GM18909 (cell line): ENCODE results near the gene AKR7A3.
"Not testable (repeated sequence)": the region's sequence is repeated elsewhere in the genome, so short reads cannot be mapped to it uniquely, and the experiment has no call there.

Experiments used
- ATAC-seq: cut with Tn5 transposase; IDR thresholded peaks from one replicate; pipeline ENCODE4 v1.9.1; 2021; ENCODE audit warnings: mild to moderate bottlenecking; ENCODE audit not compliant: unreplicated experiment, poor library complexity

The AKR7A3 gene

DNA sequence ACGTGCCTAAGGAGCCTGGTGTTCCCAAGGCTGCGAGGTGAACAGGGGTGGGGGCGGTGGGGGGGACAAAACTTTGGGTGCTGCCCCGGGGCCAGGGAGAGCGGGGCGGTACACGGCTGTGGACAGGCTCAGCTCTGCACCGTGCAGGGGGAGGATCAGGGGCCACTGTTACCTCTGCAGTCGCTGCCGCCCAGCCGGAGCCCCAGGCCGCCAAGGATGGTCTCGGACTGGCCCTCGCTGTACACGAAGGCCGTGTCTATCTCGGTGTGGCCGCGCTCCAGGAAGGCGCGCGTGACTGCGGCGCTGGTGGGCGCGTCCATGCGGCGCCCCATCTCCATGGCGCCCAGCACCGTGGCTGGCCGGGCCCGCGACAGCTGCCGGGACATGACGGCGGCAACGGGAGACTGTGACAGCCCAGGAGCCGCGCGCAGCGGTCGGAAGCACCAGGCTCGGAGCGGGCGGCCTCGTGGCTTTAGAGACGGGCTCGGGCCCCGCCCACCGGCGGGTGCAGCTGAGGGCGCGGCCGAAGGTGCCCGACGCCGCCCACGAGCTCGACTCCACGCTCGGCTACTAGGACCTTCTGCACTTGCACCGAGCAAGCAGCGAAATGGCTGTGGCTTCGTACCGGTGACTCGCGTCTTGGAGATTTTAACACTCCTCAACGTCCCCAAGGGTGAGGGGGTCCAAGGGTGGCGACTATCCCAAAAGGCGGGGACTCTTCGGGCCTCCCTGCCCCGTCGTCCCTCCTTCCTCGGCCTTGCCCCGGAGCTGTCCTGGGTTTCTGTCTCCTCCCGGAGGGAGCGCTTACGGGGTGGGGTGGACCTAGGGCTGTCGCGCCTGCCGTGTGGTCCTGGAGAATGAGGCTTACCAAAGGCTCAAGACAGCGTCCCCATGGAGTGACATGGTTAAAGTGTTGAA is at the start of gene AKR7A3:
TSS of gene AKR7A3 (minus strand) at position 447 of the 918 bp plus-strand sequence. CDS start at position 386, 61 bp downstream.
- ATAC-seq: not testable (repeated sequence)

DNA sequence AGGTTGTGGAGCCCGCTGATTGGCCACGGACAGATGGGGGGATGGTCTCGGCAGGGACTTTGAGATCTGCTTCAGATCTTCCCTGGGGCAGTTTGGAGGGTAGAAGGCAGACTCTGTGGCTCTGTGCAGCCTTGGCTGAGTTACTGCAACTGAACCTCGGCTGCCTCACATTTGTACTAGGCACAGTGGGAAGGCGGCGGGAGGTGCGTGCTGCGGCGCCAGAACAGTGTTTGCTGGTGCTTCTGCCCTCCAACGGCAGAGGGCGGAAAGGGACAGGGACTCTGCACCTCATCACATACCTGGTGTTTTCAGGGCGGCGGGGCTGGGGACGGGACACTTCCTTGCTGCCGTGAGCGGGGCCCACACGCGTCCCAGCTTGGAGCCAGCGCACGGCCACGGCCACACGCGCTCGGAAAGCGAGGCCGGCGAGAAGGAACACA is 49.8 kb upstream of the AKR7A3 start:
- ATAC-seq: no peak

DNA sequence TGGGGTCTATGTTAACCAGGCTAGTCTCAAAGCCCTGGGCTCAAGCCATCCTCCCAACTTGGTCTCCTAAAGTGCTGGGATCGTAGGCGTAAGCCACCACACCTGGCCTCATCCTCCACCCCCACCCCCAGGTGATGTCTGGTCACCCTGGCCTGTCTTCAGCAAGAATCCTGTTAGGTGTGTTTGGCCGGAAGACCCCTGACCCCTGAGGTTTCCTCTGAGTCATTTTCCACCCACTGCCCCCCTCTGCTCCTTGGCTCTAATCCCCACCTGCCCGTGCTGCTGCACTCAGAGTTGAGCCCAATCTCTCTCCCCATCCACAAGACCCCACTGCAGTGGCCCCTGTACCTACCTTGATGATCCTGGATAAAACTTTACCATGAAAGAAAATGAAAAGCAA is 48.7 kb upstream of the AKR7A3 start:
- ATAC-seq: no peak

DNA sequence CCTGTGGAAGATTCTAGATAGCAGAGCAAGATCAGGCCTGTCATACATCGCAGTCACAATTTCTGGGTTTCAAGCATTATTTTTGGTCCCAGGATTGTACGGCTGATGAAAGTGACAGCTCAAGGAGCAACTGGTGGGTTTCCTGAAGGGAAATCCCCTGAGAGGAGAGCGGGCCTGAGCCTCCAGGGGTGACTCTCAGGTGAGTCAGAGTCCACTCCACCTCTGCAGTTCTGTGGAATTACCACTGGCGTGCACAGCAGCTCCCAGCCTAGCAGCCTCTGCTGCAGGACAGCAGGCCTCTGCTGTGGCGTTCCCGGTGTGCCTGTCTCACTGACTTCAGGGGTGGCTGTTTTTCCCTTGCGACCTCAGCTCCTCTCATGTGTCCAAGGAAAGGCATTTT is 48.0 kb upstream of the AKR7A3 start:
- no peak for ATAC-seq

DNA sequence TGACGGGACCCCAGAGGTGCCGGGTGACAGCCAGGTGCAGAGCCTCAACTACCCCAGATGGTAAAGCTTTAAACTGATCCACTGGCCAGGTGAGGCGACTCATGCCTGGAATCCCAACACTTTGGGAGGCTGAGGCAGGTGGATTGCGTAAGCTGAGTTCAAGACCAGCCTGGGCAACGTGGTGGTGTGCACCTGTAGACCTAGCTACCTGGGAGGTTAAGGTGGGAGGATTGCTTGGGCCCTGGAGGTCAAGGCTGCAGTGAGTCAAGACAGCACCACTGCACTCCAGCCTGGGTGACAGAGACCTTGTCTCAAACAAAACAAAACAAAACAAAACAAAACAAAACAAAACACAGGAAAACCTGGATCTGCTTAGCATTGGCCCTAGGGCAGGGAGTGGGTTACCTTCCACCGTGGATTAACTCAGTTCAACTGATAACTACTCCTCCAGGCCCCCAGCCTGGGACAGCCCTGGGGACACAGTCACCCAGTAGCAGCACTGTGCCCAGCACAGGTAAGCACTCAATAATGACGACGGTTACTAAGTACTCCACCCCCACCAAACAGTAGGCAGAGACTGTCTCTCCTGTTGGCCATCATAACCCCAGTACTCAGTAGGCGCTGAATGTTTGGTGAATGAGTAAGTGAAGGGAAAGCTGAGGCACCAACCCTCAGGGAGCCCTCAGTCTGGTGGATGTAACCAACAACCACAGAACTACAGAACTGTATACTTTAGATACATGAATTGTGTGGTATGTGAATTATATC is 45.2 kb upstream of the AKR7A3 start:
- ATAC-seq: no peak

DNA sequence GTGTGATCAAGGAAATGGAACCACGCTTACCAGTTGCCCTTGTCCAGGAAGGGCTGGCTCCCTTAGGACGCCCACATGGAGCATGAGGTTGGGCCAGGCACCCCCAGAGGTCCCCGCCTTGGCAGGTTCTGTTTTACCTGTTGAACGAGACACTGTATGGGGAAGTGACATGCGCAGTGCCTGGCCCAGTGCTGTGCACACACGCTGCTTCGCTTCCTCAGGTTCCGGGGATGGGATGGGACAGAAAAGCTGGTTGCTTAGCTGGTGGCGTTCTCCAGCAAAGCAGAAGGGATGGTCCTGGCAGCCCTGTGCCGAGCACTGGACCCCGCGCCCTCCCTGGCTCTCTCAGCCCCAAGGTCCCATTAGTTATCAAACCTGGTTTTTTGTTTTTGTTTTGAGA is 44.3 kb upstream of the AKR7A3 start:
- no peak for ATAC-seq

DNA sequence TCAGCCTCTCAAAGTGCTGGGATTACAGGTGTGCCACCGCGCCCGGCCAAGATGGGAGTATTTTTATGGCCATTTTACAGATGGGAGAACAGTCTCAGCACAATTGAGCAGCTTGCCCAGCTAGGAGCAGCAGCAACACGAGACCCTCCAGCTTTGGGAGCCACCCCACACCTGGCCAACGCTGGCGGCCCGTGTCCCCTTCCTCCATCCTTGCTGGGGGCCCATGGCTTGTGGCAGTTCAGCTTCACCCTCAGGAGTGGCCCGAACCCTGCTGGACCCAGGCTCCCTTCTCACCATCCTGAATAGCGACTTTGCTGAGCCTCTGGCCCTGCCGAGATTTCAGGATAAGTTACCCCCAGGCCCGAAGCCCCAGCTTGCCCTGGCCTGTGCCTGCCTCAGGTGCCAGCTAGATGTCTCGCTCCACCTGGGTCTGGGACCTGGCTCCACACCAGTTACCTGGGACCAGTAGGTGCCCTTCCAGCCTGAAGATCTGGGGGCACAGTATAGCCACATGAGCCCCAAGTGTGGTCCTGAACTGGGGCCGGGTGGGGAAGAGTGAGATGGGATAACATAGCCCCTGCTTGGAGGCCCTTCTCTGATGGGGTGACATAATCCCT is 42.8 kb upstream of the AKR7A3 start:
- no peak for ATAC-seq

DNA sequence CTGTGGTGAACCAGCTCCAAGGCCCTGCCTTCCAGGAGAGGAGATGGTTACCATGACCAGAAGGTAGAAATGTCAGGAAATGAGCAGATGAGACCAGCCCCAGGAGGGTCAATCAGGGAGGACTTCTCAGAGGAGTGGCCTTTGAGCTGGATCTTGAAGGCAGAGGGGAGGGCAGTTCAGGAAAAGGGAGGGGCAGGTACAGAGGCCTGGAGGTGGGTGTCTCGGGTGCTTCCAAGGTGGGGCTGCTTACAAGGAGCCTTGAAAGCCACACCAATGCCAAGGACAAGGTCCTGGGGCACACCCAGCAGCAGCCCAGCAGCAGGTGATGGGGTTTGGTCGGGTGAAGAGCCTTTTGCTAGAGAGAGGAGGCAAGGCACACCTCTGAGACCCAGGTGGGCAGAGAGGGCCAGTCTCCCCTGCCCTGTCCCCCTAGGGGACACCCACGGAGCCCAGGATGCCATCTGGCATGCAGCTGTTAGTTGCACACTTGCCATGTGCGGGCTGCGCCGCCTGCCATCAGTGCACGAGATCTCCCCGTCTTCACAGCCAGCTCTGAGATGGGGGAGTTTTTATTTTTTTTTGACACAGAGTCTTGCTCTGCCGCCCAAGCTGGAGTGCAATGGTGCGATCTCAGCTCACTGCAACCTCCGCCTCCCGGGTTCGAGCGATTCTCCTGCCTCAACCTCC is 42.0 kb upstream of the AKR7A3 start:
- no peak for ATAC-seq

DNA sequence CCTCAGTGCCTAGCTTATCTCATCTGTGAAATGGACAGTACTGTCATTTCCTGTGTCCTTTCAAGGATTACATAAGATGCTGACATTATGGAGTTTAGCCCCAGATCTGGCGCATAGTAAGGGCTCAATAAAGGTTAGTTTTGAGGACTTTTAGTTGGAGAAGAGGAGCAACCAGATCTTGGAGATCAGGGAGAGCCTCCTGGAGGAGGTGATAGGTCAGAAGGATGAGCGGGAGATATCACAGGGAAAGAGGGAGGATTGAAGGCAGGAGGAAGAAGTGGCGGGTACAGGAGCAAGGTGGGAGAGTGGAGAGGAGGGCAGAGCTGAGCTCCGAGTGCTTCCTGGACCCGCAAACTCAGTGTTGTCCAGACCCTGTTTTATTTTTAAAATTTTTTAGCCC is 41.0 kb upstream of the AKR7A3 start:
- ATAC-seq: no peak

DNA sequence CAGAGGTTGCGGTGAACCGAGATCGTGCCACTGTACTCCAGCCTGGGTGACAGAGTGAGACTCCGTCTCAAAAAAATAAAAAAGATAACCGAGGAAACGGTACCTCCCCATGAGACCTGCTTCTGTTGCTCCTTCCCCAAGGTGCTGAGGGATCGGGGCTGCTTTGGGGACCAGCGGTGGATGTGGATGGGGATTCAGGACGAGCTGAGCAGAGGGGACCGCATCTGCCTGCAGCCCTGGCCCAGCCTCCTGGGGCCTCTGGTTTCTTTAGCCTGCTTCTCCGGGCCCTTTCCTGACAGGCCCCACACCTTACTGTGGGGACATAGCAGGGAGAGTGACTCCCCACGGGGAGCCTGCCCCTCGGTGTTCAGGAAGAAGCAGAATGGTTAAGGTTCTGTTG is 40.6 kb upstream of the AKR7A3 start:
- ATAC-seq: no peak

DNA sequence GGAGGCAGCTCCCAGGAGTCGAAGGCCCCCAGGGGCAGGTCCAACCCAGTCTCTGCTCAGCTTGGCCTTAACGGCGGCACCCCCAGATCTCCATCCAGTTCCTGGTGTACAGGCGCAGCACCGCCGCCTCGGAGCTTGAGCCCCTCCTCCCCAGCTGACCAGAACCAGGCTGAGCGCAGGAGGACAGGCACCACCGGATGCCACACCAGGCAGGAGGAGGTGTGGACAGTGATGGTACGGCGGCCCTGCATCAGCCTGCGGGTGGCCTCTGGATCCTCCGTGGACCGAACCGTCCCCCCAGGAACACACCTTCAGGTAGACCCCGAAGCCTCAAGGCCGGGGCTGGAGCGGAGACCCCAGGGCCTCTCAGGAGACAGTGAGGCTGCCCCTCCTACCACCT is 39.9 kb upstream of the AKR7A3 start:
- no peak for ATAC-seq

DNA sequence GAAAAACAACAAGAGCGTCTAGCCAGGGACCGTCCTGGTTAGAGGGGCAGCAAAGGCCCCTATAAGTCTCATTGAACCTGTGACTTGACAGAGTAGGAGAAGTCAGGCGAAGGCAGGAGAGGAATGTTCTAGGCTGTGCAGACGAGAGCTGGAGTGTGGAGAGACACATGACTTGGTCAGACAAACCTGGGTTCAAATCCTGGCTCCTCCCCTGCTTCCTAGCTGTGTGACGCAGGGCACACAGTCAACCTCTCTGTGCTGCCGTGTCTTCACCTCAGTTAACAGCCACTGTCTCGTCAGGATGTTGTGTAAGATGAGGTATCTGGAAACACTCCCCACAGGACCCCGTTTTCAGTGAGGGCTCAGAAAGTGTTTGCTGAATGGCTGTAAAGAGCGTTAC is 39.2 kb upstream of the AKR7A3 start:
- no peak for ATAC-seq

DNA sequence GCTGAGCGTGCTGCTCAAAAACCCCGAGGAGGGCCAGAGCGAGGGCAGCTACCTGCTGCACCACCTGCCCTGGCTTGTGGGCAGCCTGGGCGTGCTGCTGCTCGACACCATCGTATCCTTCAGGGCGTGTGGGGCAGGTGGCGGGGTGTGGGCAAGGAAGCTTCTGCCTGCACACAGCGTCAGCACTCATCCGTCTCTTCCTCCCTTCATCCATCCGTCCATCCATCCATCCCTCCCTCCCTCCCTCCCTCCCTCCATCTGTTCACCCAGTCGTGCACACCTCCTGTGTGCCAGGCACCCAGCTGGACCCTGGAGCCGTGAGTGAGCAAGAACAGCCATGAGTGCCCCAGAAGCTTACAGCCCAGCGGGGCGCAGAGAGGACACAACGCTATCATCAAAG is 38.7 kb upstream of the AKR7A3 start:
- ATAC-seq: no peak

DNA sequence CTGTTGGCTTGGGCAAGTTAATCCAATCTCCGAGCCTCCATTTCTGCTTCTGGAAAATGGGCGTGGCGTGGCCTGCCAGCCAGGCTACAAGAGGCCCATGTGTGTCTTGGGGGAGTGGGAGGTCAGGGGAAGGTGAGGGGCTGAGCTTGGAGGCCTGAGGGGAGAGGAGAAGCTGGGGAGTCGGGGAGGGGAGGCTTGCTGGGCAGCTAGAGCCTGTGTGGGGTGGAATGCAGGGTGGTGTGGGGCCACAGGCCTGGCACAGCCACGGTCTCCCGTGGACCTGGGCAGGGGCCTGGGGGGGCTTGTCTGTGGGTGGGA is 38.1 kb upstream of the AKR7A3 start:
- ATAC-seq: no peak

DNA sequence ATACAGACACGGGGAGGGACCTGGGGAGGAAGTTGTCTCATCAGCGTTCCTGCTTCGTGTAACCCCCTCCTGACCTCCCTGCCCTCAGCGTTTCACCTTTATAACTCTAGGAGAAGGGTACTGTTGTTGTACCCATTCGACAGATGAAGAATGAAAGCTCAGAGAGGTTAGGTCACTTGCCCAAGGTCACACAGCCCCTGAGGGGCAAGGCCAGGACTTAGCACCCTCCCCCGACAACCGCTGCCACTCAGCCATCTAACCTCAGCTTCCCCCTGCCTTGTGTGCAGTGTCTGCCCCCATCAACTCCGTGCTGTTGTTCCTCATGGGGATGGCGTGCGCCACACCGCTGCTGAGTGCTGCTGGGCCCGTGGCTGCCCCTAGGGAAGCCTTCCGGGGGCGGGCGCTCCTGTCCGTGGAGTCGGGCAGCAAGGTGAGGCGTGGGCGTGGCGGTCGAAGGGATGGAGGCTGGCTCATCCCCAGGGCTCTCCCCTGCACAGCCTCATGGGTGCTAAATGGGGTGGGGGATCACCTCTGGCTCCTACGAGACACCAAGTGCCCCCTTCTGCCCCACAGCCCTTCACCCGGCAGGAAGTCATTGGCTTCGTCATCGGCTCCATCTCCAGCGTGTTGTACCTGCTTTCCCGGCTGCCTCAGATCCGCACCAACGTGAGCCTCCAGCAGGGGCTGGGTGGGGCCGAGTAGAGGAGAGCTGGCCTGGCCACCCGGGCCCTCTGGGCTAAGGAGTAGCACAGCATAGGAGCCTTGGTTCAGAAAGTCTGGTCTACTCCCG is 37.6 kb upstream of the AKR7A3 start:
- ATAC-seq: no peak

DNA sequence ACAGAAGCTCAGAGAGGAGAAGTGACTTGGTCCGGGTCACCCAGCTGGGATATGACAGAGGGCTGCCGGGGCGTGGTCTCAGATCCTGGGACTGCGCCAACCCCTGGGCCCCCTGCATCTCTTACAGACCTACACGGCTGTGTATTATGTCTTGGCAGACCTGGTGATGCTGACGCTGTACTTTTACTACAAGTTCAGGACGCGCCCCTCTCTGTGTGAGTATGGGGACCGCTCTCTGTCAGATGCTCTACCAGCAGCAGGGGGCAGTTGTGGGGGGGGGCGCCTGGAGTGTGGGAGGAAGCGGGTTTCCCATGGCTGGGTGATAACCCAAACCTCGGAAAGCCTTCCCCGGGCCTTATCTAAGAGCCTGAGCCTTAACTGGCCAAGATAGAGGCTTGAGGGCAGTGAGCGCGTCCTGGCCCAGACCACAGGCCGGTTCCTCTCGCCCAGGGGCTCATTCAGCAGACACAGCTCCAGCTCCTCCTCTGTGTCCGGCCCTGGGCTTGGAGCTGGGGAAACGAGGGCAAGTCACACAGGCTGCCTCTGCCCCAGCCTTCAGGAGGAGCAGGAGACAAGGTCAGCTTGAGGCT is 36.9 kb upstream of the AKR7A3 start:
- no peak for ATAC-seq

DNA sequence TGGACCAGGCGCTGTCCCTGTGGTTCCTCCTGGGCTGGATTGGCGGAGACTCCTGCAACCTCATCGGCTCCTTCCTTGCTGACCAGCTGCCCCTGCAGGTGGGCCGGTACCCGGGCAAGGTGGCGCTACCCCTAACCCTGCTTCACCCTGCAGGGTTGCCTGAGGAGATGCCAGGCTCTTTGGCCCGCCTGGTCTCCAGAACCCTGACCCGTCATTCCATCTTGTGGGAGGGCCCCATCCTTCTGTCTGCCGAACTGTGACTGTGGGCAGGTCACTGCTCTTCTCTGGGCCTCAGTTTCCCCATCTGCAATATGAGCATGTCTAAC is 36.1 kb upstream of the AKR7A3 start:
- ATAC-seq: no peak

DNA sequence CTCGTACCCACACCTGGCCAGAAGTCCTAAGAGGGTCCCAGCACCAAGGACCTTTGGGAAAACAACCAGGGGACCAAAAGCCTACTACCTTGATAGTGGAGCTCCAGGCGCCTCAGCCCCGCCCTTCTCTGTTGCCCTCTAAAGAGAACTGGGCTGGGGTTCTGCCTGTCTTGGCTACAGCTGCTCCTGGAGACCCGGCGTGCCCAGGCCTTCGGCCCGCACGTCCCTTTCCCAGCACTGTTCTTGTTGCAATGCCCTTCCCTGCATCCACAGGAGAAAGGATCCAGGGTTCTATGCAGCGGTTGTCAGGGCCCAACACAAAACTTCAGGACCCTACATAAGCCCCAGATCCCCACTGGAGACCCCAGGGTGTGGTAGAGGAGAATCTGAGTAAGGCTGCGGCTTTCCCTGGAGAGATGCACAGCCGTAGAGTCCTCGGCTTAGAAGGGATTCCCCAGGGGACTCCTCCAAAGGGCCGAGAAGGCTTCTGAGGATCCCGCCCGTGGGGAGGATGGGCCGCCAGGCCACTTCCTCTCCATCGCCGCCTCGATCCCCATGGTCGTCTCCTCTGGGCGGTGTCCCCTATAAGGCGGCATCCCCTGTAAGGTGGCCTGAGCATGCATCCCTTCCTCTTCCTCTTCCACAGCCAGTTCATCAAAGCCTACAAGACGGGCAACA is 35.6 kb upstream of the AKR7A3 start:
- no peak for ATAC-seq

DNA sequence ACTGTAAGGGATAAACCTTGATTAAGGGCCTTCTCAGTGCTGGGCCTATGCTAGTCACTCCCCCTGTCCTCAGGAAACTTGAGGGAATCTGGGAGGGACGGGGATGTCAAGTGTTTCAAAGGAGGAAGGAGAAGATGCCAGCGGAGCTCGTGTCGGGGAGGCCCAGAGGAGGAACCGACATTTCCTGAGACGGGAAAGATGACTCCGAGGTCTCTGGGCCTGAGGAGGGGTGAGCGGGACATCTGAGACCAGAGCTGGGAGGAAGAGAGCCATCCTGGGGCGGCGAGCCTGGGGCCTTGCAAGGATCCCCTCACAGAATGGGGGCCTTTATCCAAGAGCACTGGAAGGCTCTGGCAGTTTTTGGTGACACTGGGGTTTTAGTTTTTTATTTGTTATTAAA is 33.9 kb upstream of the AKR7A3 start:
- ATAC-seq: no peak
